AG10803 (cell line): ENCODE data around the gene MXD4.

Experiments
- DNase-seq: peaks from one replicate; pipeline ENCODE4 v3.0.0; 2010; ENCODE audit warnings: low read depth
- H3K4me3 ChIP-seq: 2 replicates; pipeline ENCODE4 v1.5.1; 2011; ENCODE audit warnings: mild to moderate bottlenecking, low read length, control low read depth
- CTCF ChIP-seq: conservative IDR thresholded peaks from 2 replicates; pipeline ENCODE4 v1.5.1; 2011; ENCODE audit warnings: mild to moderate bottlenecking, low read length, control low read depth, inconsistent platforms

The MXD4 gene

GRCh38 chr4:2270341-2271165 is 8.6 kb upstream of the MXD4 start:
- no peak for DNase-seq
- TF ChIP-seq CTCF = no peak
- H3K4me3 ChIP-seq = no peak overlapping the region

- no peak for TF ChIP-seq CTCF
- DNase-seq = no peak
- no peak overlapping the region for H3K4me3 ChIP-seq
These were observed 7.8 kb upstream of the MXD4 start for GRCh38 chr4:2269618-2270163.

GRCh38 chr4:2269206-2269531 is 7.3 kb upstream of the MXD4 start:
- no peak for TF ChIP-seq CTCF
- DNase-seq = no peak
- H3K4me3 ChIP-seq = no peak overlapping the region

GRCh38 chr4:2268357-2269205 is 6.7 kb upstream of the MXD4 start:
- no peak overlapping the region for H3K4me3 ChIP-seq
- TF ChIP-seq CTCF = no peak
- no peak for DNase-seq

- DNase-seq = no peak
- TF ChIP-seq CTCF = no peak
- H3K4me3 ChIP-seq = no peak overlapping the region
These were observed 5.9 kb upstream of the MXD4 start for GRCh38 chr4:2267841-2268240.

- TF ChIP-seq CTCF = no peak
- no peak for DNase-seq
- no peak overlapping the region for H3K4me3 ChIP-seq
These were observed 5.5 kb upstream of the MXD4 start for GRCh38 chr4:2267320-2267811.

GRCh38 chr4:2266821-2267220 is 4.9 kb upstream of the MXD4 start:
- H3K4me3 ChIP-seq = no peak overlapping the region
- TF ChIP-seq CTCF = no peak
- DNase-seq = no peak
